K562 (cell line): ENCODE data around the gene SP4. TPM values are rescaled to one million over a fixed set of nuclear protein-coding genes. Genes with fewer than 3 reads are reported as not detected.

Source experiments
- ATAC-seq: fragments of 200-7000 bp; cut with Tn5 transposase; 3 replicates; pipeline ENCODE4 v1.9.1; 2020; ENCODE audit warnings: moderate library complexity
- BruUV-seq: library from RNA; stranded (reverse); fragments of 400-500 nt; replicated peaks from 2 replicates; lab custom pipeline; 2021; lab: Mats Ljungman, UMichigan
- CTCF ChIA-PET: fragments of 300-600 bp; formaldehyde crosslinking; extraction: SDS; loops from one replicate; lab custom pipeline; 2021; ENCODE audit warnings: low intra/inter-chr PET ratio; lab: Yijun Ruan, JAX
- POLR2A ChIA-PET: fragments of 300-600, 350-650 bp; sonication (Branson Sonifier 250); formaldehyde crosslinking; extraction: SDS; loops from one replicate; lab custom pipeline; 2021; ENCODE audit warnings: antibody characterized with exemption, inconsistent platforms; lab: Yijun Ruan, JAX
- DNase-seq, 4 experiments: peaks; one replicate each; pipeline versions ENCODE4 v3.0.0 to v3.0.0-alpha.2; 2011 to 2018; ENCODE audit warnings: low spot score in 3 of 4, mixed read lengths in 3 of 4; ENCODE audit errors: extremely low read depth in 1 of 4
- FAIRE-seq: peaks from 2 replicates; lab custom pipeline; 2011; peaks lifted over from hg19 to GRCh38; lab: Jason Lieb, UNC
- H2AFZ ChIP-seq: 2 replicates; pipeline ENCODE4 v1.6.0; 2011; ENCODE audit warnings: low read depth, low read length, control low read depth, inconsistent platforms
- H3K27ac ChIP-seq: fragments of 200-600 bp; 3 replicates; pipeline ENCODE4 v1.8.0; 2011; ENCODE audit warnings: low read depth, mild to moderate bottlenecking, control low read depth, inconsistent platforms, low read length, moderate library complexity, mixed read lengths; ENCODE audit errors: extremely low read depth
- H3K27me3 ChIP-seq, 2 experiments: fragments of 300-600 bp in 1 of 2; 2 replicates in 1 of 2; 3 replicates in 1 of 2; pipeline versions ENCODE4 v1.6.0 to v1.8.0; 2011; ENCODE audit warnings: inconsistent platforms in 2 of 2, low read length in 2 of 2, mild to moderate bottlenecking in 1 of 2, mixed read lengths in 1 of 2, moderate library complexity in 1 of 2; ENCODE audit not compliant: control insufficient read depth in 2 of 2, insufficient read depth in 2 of 2
- H3K36me3 ChIP-seq: fragments of 300-600 bp; 3 replicates; pipeline ENCODE4 v1.8.0; 2011; ENCODE audit warnings: mild to moderate bottlenecking, low read length, inconsistent platforms; ENCODE audit not compliant: control insufficient read depth, insufficient read depth
- H3K4me1 ChIP-seq, 2 experiments: fragments of 200-600 bp in 1 of 2; replicated peaks in 1 of 2; 2 replicates in 1 of 2; 3 replicates in 1 of 2; pipeline versions ENCODE4 v1.5.1 to v1.8.0; 2011; ENCODE audit warnings: inconsistent platforms in 2 of 2, low read length in 2 of 2, mild to moderate bottlenecking in 1 of 2, mixed read lengths in 1 of 2, moderate library complexity in 1 of 2; ENCODE audit not compliant: control insufficient read depth in 2 of 2, insufficient read depth in 2 of 2
- H3K4me2 ChIP-seq: 2 replicates; pipeline ENCODE4 v1.6.1; 2011; ENCODE audit warnings: low read length, control low read depth, inconsistent platforms, mixed read lengths; ENCODE audit not compliant: insufficient read depth
- H3K4me3 ChIP-seq: fragments of 200-600 bp; sonication (generic), shearing (Covaris generic); 2 replicates; pipeline ENCODE4 v1.5.1; 2016; ENCODE audit warnings: control low read depth, inconsistent platforms
- H3K79me2 ChIP-seq: fragments of 200-600 bp; 3 replicates; pipeline ENCODE4 v1.8.0; 2011; ENCODE audit warnings: low read length, inconsistent platforms; ENCODE audit not compliant: control insufficient read depth, insufficient read depth
- H3K9ac ChIP-seq, 2 experiments: 2 replicates each; pipeline versions ENCODE4 v1.6.0 to v1.6.1; 2011; ENCODE audit warnings: low read depth in 2 of 2, low read length in 2 of 2, control low read depth in 1 of 2, inconsistent platforms in 1 of 2, mild to moderate bottlenecking in 1 of 2, mixed read lengths in 1 of 2; ENCODE audit not compliant: insufficient read depth in 1 of 2
- H3K9me1 ChIP-seq: one replicate; pipeline ENCODE4 v1.6.0; 2011; ENCODE audit warnings: inconsistent platforms, mild to moderate bottlenecking, low read length, moderate library complexity; ENCODE audit not compliant: control insufficient read depth, insufficient read depth
- H3K9me3 ChIP-seq: replicated peaks from 2 replicates; pipeline ENCODE4 v1.5.1; 2011; ENCODE audit warnings: low read depth, low read length, inconsistent platforms; ENCODE audit not compliant: control insufficient read depth, insufficient read depth
- H4K20me1 ChIP-seq: replicated peaks from 2 replicates; pipeline ENCODE4 v1.6.1; 2011; ENCODE audit warnings: low read length, inconsistent platforms, mixed read lengths; ENCODE audit not compliant: control insufficient read depth, insufficient read depth
- BMI1 ChIP-seq: fragments of 150-350 bp; IDR thresholded peaks from 2 replicates; pipeline ENCODE4 v1.6.1; 2014; ENCODE audit warnings: low read length
- CAMTA2 ChIP-seq: fragments of 250-450 bp; sonication (Bioruptor Pico); conservative IDR thresholded peaks from 2 replicates; pipeline ENCODE4 v1.5.1; 2022
- HNRNPLL ChIP-seq: fragments of 200-400 bp; formaldehyde crosslinking; IDR thresholded peaks from 2 replicates; pipeline ENCODE4 v1.6.1; 2017; ENCODE audit warnings: low read length, low read depth, mild to moderate bottlenecking; ENCODE audit not compliant: poor library complexity, severe bottlenecking
- RNF2 ChIP-seq: sonication (generic); IDR thresholded peaks from 2 replicates; pipeline ENCODE4 v1.6.1; 2016
- SMARCB1 ChIP-seq: IDR thresholded peaks from 2 replicates; pipeline ENCODE4 v1.6.1; 2011; ENCODE audit warnings: improper control_type of control experiment, low read depth; ENCODE audit not compliant: insufficient read length
- SREBF1 ChIP-seq: fragments of 150-350 bp; IDR thresholded peaks from 2 replicates; pipeline ENCODE4 v1.6.1; 2014; ENCODE audit warnings: antibody characterized with exemption, low read depth, low read length, borderline replicate concordance
- SRSF1 ChIP-seq: fragments of 200-400 bp; formaldehyde crosslinking; IDR thresholded peaks from 2 replicates; pipeline ENCODE4 v1.6.1; 2017; ENCODE audit warnings: mild to moderate bottlenecking, low read depth, low read length, moderate library complexity
- TAF7 ChIP-seq: fragments of 450-650 bp; IDR thresholded peaks from 2 replicates; pipeline ENCODE4 v1.6.1; 2016; ENCODE audit warnings: missing genetic modification characterization, missing compliant biosample characterization
- ZFX ChIP-seq: sonication (generic); formaldehyde crosslinking; IDR thresholded peaks from 2 replicates; pipeline ENCODE4 v1.8.0; 2022; ENCODE audit warnings: mild to moderate bottlenecking, missing genetic modification reagents, moderate library complexity
- ZKSCAN8 ChIP-seq: fragments of 200-800 bp; sonication (Bioruptor generic); IDR thresholded peaks from 2 replicates; pipeline ENCODE4 v1.6.1; 2016; ENCODE audit warnings: missing genetic modification characterization, missing compliant biosample characterization
- ZNF41 ChIP-seq: fragments of 250-450 bp; sonication (Bioruptor Pico); conservative IDR thresholded peaks from 2 replicates; pipeline ENCODE4 v1.4.0; 2020; ENCODE audit warnings: mild to moderate bottlenecking
- ZNF445 ChIP-seq: fragments of 250-450 bp; sonication (Bioruptor Pico); IDR thresholded peaks from 2 replicates; pipeline ENCODE4 v1.4.0; 2020; ENCODE audit warnings: low read depth, mild to moderate bottlenecking, moderate library complexity
- WGBS: fragments of 100-300 bp; shearing (Covaris generic); methylation state at CpG from one replicate; pipeline ENCODE4 v1.1.6; 2016; ENCODE audit warnings: low coverage, mixed read lengths; ENCODE audit not compliant: insufficient coverage; ENCODE audit errors: missing lambda C conversion rate; 5-methylcytosine and 5-hydroxymethylcytosine counted together
- in situ Hi-C: fragments of 300-500 bp; cut with MboI; formaldehyde crosslinking; loops from 4 replicates; pipeline ENCODE4 v1.15.0; 2018; ENCODE audit warnings: inconsistent platforms, mixed read lengths
- intact Hi-C: fragments of 100-400 bp; cut with micrococcal nuclease; formaldehyde crosslinking; loops from 2 replicates; pipeline ENCODE4 v1.14.2; 2022
- polyA plus RNA-seq, 8 experiments: library from polyadenylated mRNA; depleted of rRNA in 4 of 8; stranded (reverse) in 5 of 8; unstranded in 3 of 8; fragments of >200 nt; fragmentation: Nextera tagmentation in 2 of 8; fragmentation: Illumina TruSeq in 1 of 8; extraction: Ambion mirVana in 2 of 8; extraction: Trizol in 1 of 8; gene quantifications; 2 replicates each; pipeline versions ENCODE4 v1.2.1 to v1.2.3, GENCODE V29; 2011 to 2014; ENCODE audit warnings: inconsistent platforms in 1 of 8, missing spikeins in 1 of 8
- total RNA-seq, 7 experiments: library from RNA; depleted of rRNA in 6 of 7; stranded (reverse); fragments of >200 nt in 6 of 7; fragmentation: Illumina TruSeq in 2 of 7; extraction: Trizol in 2 of 7; gene quantifications; 2 replicates each; pipeline versions ENCODE4 v1.2.1 to v1.2.3, GENCODE V29; 2011 to 2021; ENCODE audit warnings: low replicate concordance in 1 of 7
- TF ChIP-seq, protein P1 (sequence below): fragments of 250-450 bp; sonication (Bioruptor Pico); IDR thresholded peaks from 2 replicates; pipeline ENCODE4 v1.5.0; 2021; ENCODE audit warnings: mild to moderate bottlenecking, borderline replicate concordance
- TF ChIP-seq, protein P2 (sequence below), 2 experiments: fragments of 450-650 bp; IDR thresholded peaks; 2 replicates each; pipeline ENCODE4 v1.6.1; 2018; ENCODE audit warnings: mild to moderate bottlenecking in 2 of 2, low read depth in 1 of 2; ENCODE audit not compliant: partially characterized antibody in 2 of 2
- TF ChIP-seq, protein P3 (sequence below): fragments of 450-650 bp; formaldehyde crosslinking; IDR thresholded peaks from 2 replicates; pipeline ENCODE4 v1.4.0; 2020; ENCODE audit warnings: mild to moderate bottlenecking

SP4 gene
- total and polyA plus RNA-seq, 9 of the 15 experiments (the other 6 are each of a cell fraction or from before 2014, with no cell fraction given), result 2.4 to 9.4 (median 4.5) TPM

DNA sequence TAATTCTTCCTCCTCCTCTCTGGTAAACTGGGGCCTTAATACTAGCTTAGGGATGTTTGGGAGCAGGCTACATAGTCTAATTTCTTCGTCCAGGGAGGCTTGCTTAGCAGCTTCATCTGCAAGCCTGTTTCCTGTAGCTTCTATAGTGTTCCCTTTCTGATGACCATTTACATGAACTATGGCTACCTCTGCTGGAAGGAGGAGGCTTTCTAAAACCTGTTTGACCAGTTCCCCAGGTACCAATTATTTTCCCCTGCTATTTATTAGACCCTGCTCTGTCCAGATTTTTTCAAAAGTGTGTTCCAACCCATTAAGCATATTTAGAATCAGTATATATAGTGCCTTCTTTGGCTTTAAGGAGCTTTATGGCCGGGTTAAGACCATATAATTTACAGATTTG is 76.1 kb downstream of the SP4 start:
- no peak overlapping the region for H3K9ac ChIP-seq
- no peaks in the 10 kb centered on the region for H3K79me2 ChIP-seq
- no peak overlapping the region for H3K4me3 ChIP-seq
- ATAC-seq (no peak), FAIRE-seq (no peak), DNase-seq (no peak)
- H4K20me1 ChIP-seq, result no peaks in the 10 kb centered on the region
- H3K9me3 ChIP-seq, result no peaks in the 10 kb centered on the region
- TF ChIP-seq ZNF41 (CRISPR knock-in tag) (no peak), ZFX (CRISPR knock-in tag) (no peak), SMARCB1 (no peak), ZKSCAN8 (CRISPR knock-in tag) (no peak), SREBF1 (no peak), HNRNPLL (no peak), TAF7 (tag) (no peak), ZNF445 (CRISPR knock-in tag) (no peak), SRSF1 (no peak), CAMTA2 (CRISPR knock-in tag) (no peak), RNF2 (no peak), BMI1 (no peak)
- TF ChIP-seq, protein P1, sequence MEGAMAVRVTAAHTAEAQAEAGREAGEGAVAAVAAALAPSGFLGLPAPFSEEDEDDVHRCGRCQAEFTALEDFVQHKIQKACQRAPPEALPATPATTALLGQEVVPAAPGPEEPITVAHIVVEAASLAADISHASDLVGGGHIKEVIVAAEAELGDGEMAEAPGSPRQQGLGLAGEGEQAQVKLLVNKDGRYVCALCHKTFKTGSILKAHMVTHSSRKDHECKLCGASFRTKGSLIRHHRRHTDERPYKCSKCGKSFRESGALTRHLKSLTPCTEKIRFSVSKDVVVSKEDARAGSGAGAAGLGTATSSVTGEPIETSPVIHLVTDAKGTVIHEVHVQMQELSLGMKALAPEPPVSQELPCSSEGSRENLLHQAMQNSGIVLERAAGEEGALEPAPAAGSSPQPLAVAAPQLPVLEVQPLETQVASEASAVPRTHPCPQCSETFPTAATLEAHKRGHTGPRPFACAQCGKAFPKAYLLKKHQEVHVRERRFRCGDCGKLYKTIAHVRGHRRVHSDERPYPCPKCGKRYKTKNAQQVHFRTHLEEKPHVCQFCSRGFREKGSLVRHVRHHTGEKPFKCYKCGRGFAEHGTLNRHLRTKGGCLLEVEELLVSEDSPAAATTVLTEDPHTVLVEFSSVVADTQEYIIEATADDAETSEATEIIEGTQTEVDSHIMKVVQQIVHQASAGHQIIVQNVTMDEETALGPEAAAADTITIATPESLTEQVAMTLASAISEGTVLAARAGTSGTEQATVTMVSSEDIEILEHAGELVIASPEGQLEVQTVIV, result no peak
- TF ChIP-seq, protein P2, sequence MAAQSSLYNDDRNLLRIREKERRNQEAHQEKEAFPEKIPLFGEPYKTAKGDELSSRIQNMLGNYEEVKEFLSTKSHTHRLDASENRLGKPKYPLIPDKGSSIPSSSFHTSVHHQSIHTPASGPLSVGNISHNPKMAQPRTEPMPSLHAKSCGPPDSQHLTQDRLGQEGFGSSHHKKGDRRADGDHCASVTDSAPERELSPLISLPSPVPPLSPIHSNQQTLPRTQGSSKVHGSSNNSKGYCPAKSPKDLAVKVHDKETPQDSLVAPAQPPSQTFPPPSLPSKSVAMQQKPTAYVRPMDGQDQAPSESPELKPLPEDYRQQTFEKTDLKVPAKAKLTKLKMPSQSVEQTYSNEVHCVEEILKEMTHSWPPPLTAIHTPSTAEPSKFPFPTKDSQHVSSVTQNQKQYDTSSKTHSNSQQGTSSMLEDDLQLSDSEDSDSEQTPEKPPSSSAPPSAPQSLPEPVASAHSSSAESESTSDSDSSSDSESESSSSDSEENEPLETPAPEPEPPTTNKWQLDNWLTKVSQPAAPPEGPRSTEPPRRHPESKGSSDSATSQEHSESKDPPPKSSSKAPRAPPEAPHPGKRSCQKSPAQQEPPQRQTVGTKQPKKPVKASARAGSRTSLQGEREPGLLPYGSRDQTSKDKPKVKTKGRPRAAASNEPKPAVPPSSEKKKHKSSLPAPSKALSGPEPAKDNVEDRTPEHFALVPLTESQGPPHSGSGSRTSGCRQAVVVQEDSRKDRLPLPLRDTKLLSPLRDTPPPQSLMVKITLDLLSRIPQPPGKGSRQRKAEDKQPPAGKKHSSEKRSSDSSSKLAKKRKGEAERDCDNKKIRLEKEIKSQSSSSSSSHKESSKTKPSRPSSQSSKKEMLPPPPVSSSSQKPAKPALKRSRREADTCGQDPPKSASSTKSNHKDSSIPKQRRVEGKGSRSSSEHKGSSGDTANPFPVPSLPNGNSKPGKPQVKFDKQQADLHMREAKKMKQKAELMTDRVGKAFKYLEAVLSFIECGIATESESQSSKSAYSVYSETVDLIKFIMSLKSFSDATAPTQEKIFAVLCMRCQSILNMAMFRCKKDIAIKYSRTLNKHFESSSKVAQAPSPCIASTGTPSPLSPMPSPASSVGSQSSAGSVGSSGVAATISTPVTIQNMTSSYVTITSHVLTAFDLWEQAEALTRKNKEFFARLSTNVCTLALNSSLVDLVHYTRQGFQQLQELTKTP (IDR thresholded peaks at IDR 0.05; ENCODE audit: low read depth in 1 of 2, partially characterized antibody in 2 of 2), result no peak
- TF ChIP-seq, protein P3, sequence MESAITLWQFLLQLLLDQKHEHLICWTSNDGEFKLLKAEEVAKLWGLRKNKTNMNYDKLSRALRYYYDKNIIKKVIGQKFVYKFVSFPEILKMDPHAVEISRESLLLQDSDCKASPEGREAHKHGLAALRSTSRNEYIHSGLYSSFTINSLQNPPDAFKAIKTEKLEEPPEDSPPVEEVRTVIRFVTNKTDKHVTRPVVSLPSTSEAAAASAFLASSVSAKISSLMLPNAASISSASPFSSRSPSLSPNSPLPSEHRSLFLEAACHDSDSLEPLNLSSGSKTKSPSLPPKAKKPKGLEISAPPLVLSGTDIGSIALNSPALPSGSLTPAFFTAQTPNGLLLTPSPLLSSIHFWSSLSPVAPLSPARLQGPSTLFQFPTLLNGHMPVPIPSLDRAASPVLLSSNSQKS (CRISPR knock-in tag), result no peak
- ChIA-PET POLR2A (interaction anchor here (0.7 to 1.1 kb wide), 2 partner anchors 48 to 240 kb away, joined by 3 read pairs; no protein-coding TSS in a partner anchor), CTCF (no interaction called here)
- 13% methylated on average over 2 of the region's 2 CpGs for WGBS
- no peaks in the 10 kb centered on the region for H3K9me1 ChIP-seq
- no peaks in the 10 kb centered on the region for H3K36me3 ChIP-seq
- in situ Hi-C loops, result no loop called here
- H3K27me3 ChIP-seq, result no peaks in the 10 kb centered on the region
- no peak overlapping the region for H3K4me2 ChIP-seq
- no TSS peak for BruUV-seq
- no peaks in the 10 kb centered on the region for H3K4me1 ChIP-seq
- no peak overlapping the region for H3K27ac ChIP-seq
- no peak overlapping the region for H2AFZ ChIP-seq
- intact Hi-C loops, result loop anchor here (10.0 kb wide), 2 partner anchors 199 to 729 kb away; no protein-coding TSS in a partner anchor
